DND-41 (cell line): ENCODE measurements around the gene SLC25A3.
"Not testable (repeated sequence)": the region's sequence is repeated elsewhere in the genome, so short reads cannot be mapped to it uniquely, and the experiment has no call there.

Experiments used
- ATAC-seq: fragments of 200-7000 bp; cut with Tn5 transposase; 3 replicates; pipeline ENCODE4 v1.9.1; 2021; ENCODE audit warnings: low read depth; ENCODE audit not compliant: insufficient read depth
- DNase-seq: peaks from one replicate; pipeline ENCODE4 v3.0.0-alpha.2; 2020
- H2AFZ ChIP-seq: 2 replicates; pipeline ENCODE4 v1.6.0; 2012; ENCODE audit warnings: low read depth, low read length
- H3K27ac ChIP-seq: 2 replicates; pipeline ENCODE4 v1.5.1; 2012; ENCODE audit warnings: low read length, inconsistent platforms
- H3K27me3 ChIP-seq: fragments of 200-600 bp; sonication (generic); 2 replicates; pipeline ENCODE4 v1.6.0; 2012; ENCODE audit warnings: low read length, mild to moderate bottlenecking, inconsistent platforms; ENCODE audit not compliant: insufficient read depth, poor library complexity
- H3K36me3 ChIP-seq: 2 replicates; pipeline ENCODE4 v1.5.1; 2012; ENCODE audit warnings: low read length, inconsistent platforms; ENCODE audit not compliant: insufficient read depth
- H3K4me1 ChIP-seq: 2 replicates; pipeline ENCODE4 v1.5.1; 2012; ENCODE audit warnings: mild to moderate bottlenecking, low read length; ENCODE audit not compliant: insufficient read depth
- H3K4me2 ChIP-seq: 2 replicates; pipeline ENCODE4 v1.6.0; 2012; ENCODE audit warnings: mild to moderate bottlenecking, moderate library complexity, low read length, inconsistent platforms; ENCODE audit not compliant: insufficient read depth
- H3K4me3 ChIP-seq, 2 experiments: fragments of 200-600 bp in 1 of 2; shearing (Covaris generic) in 1 of 2; 2 replicates each; pipeline ENCODE4 v1.5.1; 2012 to 2016; ENCODE audit warnings: inconsistent platforms in 2 of 2, low read length in 2 of 2, mild to moderate bottlenecking in 2 of 2, low read depth in 1 of 2, moderate library complexity in 1 of 2
- H3K79me2 ChIP-seq: 2 replicates; pipeline ENCODE4 v1.6.0; 2012; ENCODE audit warnings: low read length, inconsistent platforms; ENCODE audit not compliant: insufficient read depth
- H3K9ac ChIP-seq: 2 replicates; pipeline ENCODE4 v1.6.0; 2012; ENCODE audit warnings: low read depth, mild to moderate bottlenecking, inconsistent platforms, low read length, moderate library complexity
- H3K9me3 ChIP-seq: 2 replicates; pipeline ENCODE4 v1.5.1; 2012; ENCODE audit warnings: low read length, moderate library complexity, mild to moderate bottlenecking, inconsistent platforms; ENCODE audit not compliant: insufficient read depth, severe bottlenecking
- H4K20me1 ChIP-seq: 2 replicates; pipeline ENCODE4 v1.6.0; 2012; ENCODE audit warnings: low read length; ENCODE audit not compliant: insufficient read depth
- EZH2 ChIP-seq: IDR thresholded peaks from 3 replicates; pipeline ENCODE4 v1.6.1; 2012; ENCODE audit warnings: borderline replicate concordance, low read depth, mild to moderate bottlenecking, moderate library complexity, low read length, inconsistent platforms; ENCODE audit not compliant: severe bottlenecking
- TF ChIP-seq, protein P1 (sequence below): IDR thresholded peaks from 2 replicates; pipeline ENCODE4 v1.5.1; 2012; ENCODE audit warnings: borderline replicate concordance, low read length, moderate library complexity, mild to moderate bottlenecking; ENCODE audit not compliant: poor library complexity, severe bottlenecking; ENCODE audit errors: extremely low read depth

The SLC25A3 gene

DNA sequence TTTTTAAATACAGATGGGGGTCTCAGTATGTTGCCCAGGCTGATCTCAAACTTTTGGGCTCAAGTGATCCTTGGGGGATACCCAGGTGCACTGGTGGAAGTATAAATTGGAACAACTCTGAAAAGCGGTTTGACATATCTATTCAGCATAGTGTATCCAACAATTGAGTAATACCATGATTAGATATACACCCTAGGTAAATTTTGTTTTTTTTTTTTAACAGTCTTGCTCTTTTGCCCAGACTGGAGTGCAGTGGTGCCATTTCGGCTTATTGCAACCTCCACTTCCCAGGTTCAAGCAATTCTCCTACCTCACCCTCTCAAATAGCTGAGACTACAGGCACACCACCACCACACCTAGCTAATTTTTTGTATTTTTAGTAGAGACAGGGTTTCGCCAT, 31.6 kb upstream of the SLC25A3 start:
- Histone ChIP-seq H3K36me3 (no peaks in the 10 kb centered on the region), H3K4me3 (no peak overlapping the region), H3K4me1 (no peaks in the 10 kb centered on the region), H3K79me2 (no peaks in the 10 kb centered on the region), H3K4me2 (no peak overlapping the region), H3K9me3 (no peaks in the 10 kb centered on the region), H3K27ac (no peak overlapping the region), H3K9ac (no peak overlapping the region), H3K27me3 (no peaks in the 10 kb centered on the region), H4K20me1 (no peaks in the 10 kb centered on the region), H2AFZ (no peak overlapping the region)
- TF ChIP-seq EZH2 = no peak
- TF ChIP-seq, protein P1, sequence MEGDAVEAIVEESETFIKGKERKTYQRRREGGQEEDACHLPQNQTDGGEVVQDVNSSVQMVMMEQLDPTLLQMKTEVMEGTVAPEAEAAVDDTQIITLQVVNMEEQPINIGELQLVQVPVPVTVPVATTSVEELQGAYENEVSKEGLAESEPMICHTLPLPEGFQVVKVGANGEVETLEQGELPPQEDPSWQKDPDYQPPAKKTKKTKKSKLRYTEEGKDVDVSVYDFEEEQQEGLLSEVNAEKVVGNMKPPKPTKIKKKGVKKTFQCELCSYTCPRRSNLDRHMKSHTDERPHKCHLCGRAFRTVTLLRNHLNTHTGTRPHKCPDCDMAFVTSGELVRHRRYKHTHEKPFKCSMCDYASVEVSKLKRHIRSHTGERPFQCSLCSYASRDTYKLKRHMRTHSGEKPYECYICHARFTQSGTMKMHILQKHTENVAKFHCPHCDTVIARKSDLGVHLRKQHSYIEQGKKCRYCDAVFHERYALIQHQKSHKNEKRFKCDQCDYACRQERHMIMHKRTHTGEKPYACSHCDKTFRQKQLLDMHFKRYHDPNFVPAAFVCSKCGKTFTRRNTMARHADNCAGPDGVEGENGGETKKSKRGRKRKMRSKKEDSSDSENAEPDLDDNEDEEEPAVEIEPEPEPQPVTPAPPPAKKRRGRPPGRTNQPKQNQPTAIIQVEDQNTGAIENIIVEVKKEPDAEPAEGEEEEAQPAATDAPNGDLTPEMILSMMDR = no peak
- no peak for DNase-seq
- ATAC-seq = no peak

GRCh38 chr12:98572010-98572409, 21.5 kb upstream of the SLC25A3 start:
- no peak overlapping the region for H3K4me2 ChIP-seq
- H3K4me3 ChIP-seq = no peak overlapping the region
- H3K4me1 ChIP-seq = no peaks in the 10 kb centered on the region
- no peaks in the 10 kb centered on the region for H3K27me3 ChIP-seq
- TF ChIP-seq EZH2 = no peak
- TF ChIP-seq, protein P1 = peak; percentile 40
- peak; percentile 56; the same call in 1 of the 3 replicates for ATAC-seq
- no peaks in the 10 kb centered on the region for H3K36me3 ChIP-seq
- no peaks in the 10 kb centered on the region for H3K79me2 ChIP-seq
- no peaks in the 10 kb centered on the region for H4K20me1 ChIP-seq
- DNase-seq = no peak
- no peaks in the 10 kb centered on the region for H3K9me3 ChIP-seq
- H3K27ac ChIP-seq = no peak overlapping the region
- no peak overlapping the region for H2AFZ ChIP-seq
- no peak overlapping the region for H3K9ac ChIP-seq

- TF ChIP-seq, protein P1 = no peak
- no peak for TF ChIP-seq EZH2
- ATAC-seq (no peak), DNase-seq (no peak)
- no peaks in the 10 kb centered on the region for H3K9me3 ChIP-seq
- H3K27me3 ChIP-seq = no peaks in the 10 kb centered on the region
- H3K36me3 ChIP-seq = no peaks in the 10 kb centered on the region
- H3K4me3 ChIP-seq = no peak overlapping the region
- no peak overlapping the region for H3K9ac ChIP-seq
- H2AFZ ChIP-seq = no peak overlapping the region
- no peaks in the 10 kb centered on the region for H3K4me1 ChIP-seq
- no peaks in the 10 kb centered on the region for H4K20me1 ChIP-seq
- no peak overlapping the region for H3K27ac ChIP-seq
- H3K79me2 ChIP-seq = no peaks in the 10 kb centered on the region
- no peak overlapping the region for H3K4me2 ChIP-seq
Observed at GRCh38 chr12:98574110-98574509, 19.4 kb upstream of the SLC25A3 start.

DNA sequence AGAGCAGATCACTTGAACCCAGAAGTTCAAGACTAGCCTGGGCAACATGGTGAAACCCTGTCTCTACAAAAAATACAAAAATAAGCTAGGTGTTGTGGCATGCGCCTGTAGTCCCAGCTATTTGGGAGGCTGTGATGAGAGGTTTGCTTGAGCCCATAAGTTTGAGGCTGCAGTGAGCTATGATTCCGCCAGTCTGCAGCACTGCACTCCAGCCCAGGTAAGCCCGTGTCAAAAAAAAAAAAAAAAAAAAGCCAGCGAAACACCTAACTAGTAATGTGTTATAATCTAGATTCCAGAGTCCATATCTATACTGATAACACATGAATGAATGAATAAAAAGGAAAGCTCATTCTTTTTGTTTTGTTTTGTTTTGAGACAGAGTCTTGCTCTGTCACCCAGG, 18.5 kb upstream of the SLC25A3 start:
- Histone ChIP-seq H3K4me3 (no peak overlapping the region), H3K79me2 (no peaks in the 10 kb centered on the region), H3K9ac (no peak overlapping the region), H2AFZ (no peak overlapping the region), H3K9me3 (no peaks in the 10 kb centered on the region), H3K36me3 (no peaks in the 10 kb centered on the region), H3K4me1 (no peaks in the 10 kb centered on the region), H3K4me2 (no peak overlapping the region), H4K20me1 (no peaks in the 10 kb centered on the region), H3K27me3 (no peaks in the 10 kb centered on the region), H3K27ac (no peak overlapping the region)
- DNase-seq (no peak), ATAC-seq (no peak)
- TF ChIP-seq, protein P1 = no peak
- no peak for TF ChIP-seq EZH2

DNA sequence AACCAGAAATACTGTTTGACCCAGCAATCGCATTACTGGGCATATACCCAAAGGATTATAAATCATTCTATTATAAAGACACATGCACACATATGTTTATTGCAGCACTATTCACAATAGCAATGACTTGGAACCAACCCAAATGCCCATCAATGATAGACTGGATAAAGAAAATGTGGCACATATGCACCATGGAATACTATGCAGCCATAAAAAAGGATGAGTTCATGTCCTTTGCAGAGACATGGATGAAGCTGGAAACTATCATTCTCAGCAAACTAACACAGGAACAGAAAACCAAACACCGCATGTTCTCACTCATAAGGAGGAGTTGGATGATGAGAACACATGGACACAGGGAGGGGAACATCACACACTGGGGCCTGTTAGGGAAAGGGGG, 16.7 kb upstream of the SLC25A3 start:
- not testable (repeated sequence) for H3K36me3 ChIP-seq, H3K4me2 ChIP-seq, H3K27ac ChIP-seq, ATAC-seq, H2AFZ ChIP-seq, H3K9me3 ChIP-seq, DNase-seq, H3K4me1 ChIP-seq, H4K20me1 ChIP-seq, H3K4me3 ChIP-seq, H3K79me2 ChIP-seq, H3K27me3 ChIP-seq, H3K9ac ChIP-seq
